ENCODE measurements around the gene CHRNA3. TPM values are rescaled to one million over a fixed set of nuclear protein-coding genes. Genes with fewer than 3 reads are reported as not detected.

Gene CHRNA3
- total RNA-seq (2021; ENCODE audit: unreplicated experiment) (not detected), Bru-seq, nascent RNA (percentile 19 among the genes with signal in this experiment), BruChase-seq, experiment 1, labeled RNA remaining after a 6-hour chase (percentile 16 among the genes with signal in this experiment), BruChase-seq, experiment 2, labeled RNA remaining after a 2-hour chase (percentile 23 among the genes with signal in this experiment)
- polyA plus RNA-seq (2012) = 0.22 and 0.35 TPM in 2 replicates
- long read RNA-seq, partial matches to known transcripts = 0 of 1 reads
- long read RNA-seq, other reads (novel, unspliced or antisense) = 1 of 1 reads

GRCh38 chr15:78620527-78621421 is at the start of gene CHRNA3:
Gene CHRNA3 (minus strand): TSS chr15:78620996. CDS start chr15:78620794, 202 bp downstream.
- no peak for ATAC-seq
- no peak within 1 kb of the TSS for H2AFZ ChIP-seq (ENCODE audit: low read depth, low read length, poor library complexity, severe bottlenecking)
- no peaks in the 10 kb centered on the region for H3K79me2 ChIP-seq (ENCODE audit: insufficient read depth, low read length)
- intact Hi-C loops (cut with micrococcal nuclease) = no loop called here
- RAD21 ChIA-PET (ENCODE audit: low non-redundant PET in 1 of 2, low total read pairs in 2 of 2, uncharacterized antibody in 2 of 2, unreplicated experiment in 2 of 2) = no interaction called here
- H3K27ac ChIP-seq (ENCODE audit: low read depth, low read length) = no peak within 1 kb of the TSS; the same call in 1 of the 2 replicates
- BruUV-seq (replicated peaks) = no TSS peak
- DNase-seq (ENCODE audit: low read depth, low spot score) = no peak
- no peak within 1 kb of the TSS for H3K9ac ChIP-seq (ENCODE audit: low read length)
- H3K9me2 ChIP-seq (ENCODE audit: insufficient read depth) = no peaks in the 10 kb centered on the region
- no peak for TF ChIP-seq ZFX (IDR thresholded peaks at IDR 0.05)
- TF ChIP-seq EZH2phosphoT487 (IDR thresholded peaks at IDR 0.05; ENCODE audit: borderline replicate concordance) = no peak
- no peak for TF ChIP-seq EGR1 (IDR thresholded peaks at IDR 0.05; ENCODE audit: low read depth)
- no peak for TF ChIP-seq POLR2AphosphoS5 (IDR thresholded peaks at IDR 0.05; ENCODE audit: low read depth, low read length)
- no peak for TF ChIP-seq SP1 (IDR thresholded peaks at IDR 0.05; ENCODE audit: low read depth)
- no peaks in the 10 kb centered on the region for H3K27me3 ChIP-seq (ENCODE audit: insufficient read depth, low read length)
- no peak within 1 kb of the TSS for H3K4me3 ChIP-seq (replicated peaks in 1 of 2; ENCODE audit: low read depth in 1 of 2, low read length in 2 of 2)
- POLR2A ChIA-PET = no interaction called here
- no peaks in the 10 kb centered on the region for H4K20me1 ChIP-seq (ENCODE audit: insufficient read depth)
- no peaks in the 10 kb centered on the region for H3K36me3 ChIP-seq (ENCODE audit: control insufficient read depth in 1 of 2, insufficient read depth in 2 of 2, low read length in 2 of 2)
- H3K4me1 ChIP-seq (ENCODE audit: control insufficient read depth in 1 of 2, insufficient read depth in 2 of 2, low read length in 2 of 2) = peaks cover 0 to 4% of the 10 kb centered on the region in 2 experiments; a peak in 1 of 4 replicates
- no peaks in the 10 kb centered on the region for H3K9me3 ChIP-seq (ENCODE audit: control insufficient read depth in 1 of 2, insufficient read depth in 1 of 2, low read depth in 1 of 2, low read length in 2 of 2)
- CTCF ChIA-PET = no interaction called here
- no peak within 1 kb of the TSS for H3K4me2 ChIP-seq (ENCODE audit: low read length)

- Histone ChIP-seq H3K79me2 (ENCODE audit: insufficient read depth, low read length) (no peaks in the 10 kb centered on the region), H3K4me1 (ENCODE audit: control insufficient read depth in 1 of 2, insufficient read depth in 2 of 2, low read length in 2 of 2) (no peaks in the 10 kb centered on the region), H3K27me3 (ENCODE audit: insufficient read depth, low read length) (no peaks in the 10 kb centered on the region), H3K9me3 (ENCODE audit: control insufficient read depth in 1 of 2, insufficient read depth in 1 of 2, low read depth in 1 of 2, low read length in 2 of 2) (no peaks in the 10 kb centered on the region), H2AFZ (ENCODE audit: low read depth, low read length, poor library complexity, severe bottlenecking) (no peak overlapping the region), H3K36me3 (ENCODE audit: control insufficient read depth in 1 of 2, insufficient read depth in 2 of 2, low read length in 2 of 2) (no peaks in the 10 kb centered on the region), H3K4me2 (ENCODE audit: low read length) (no peak overlapping the region), H3K9ac (ENCODE audit: low read length) (no peak overlapping the region), H3K4me3 (replicated peaks in 1 of 2; ENCODE audit: low read depth in 1 of 2, low read length in 2 of 2) (no peak overlapping the region), H3K9me2 (ENCODE audit: insufficient read depth) (no peaks in the 10 kb centered on the region), H3K27ac (ENCODE audit: low read depth, low read length) (no peak overlapping the region), H4K20me1 (ENCODE audit: insufficient read depth) (no peaks in the 10 kb centered on the region)
- ChIA-PET POLR2A (no interaction called here), RAD21 (ENCODE audit: low non-redundant PET in 1 of 2, low total read pairs in 2 of 2, uncharacterized antibody in 2 of 2, unreplicated experiment in 2 of 2) (no interaction called here), CTCF (no interaction called here)
- intact Hi-C loops (cut with micrococcal nuclease) = no loop called here
- BruUV-seq (replicated peaks) = no TSS peak
- TF ChIP-seq EZH2 (IDR thresholded peaks at IDR 0.05) (no peak), CTCF (IDR thresholded peaks at IDR 0.05 in 2 of 3, conservative IDR thresholded peaks at IDR 0.05 in 1 of 3; ENCODE audit: borderline replicate concordance in 1 of 3, insufficient read depth in 1 of 3, low read depth in 2 of 3, low read length in 2 of 3) (no peak), ELF1 (IDR thresholded peaks at IDR 0.05; ENCODE audit: borderline replicate concordance, low read depth) (no peak), CEBPB (IDR thresholded peaks at IDR 0.05; ENCODE audit: low read depth) (no peak), SIN3A (IDR thresholded peaks at IDR 0.05; ENCODE audit: low read depth) (no peak), SRF (IDR thresholded peaks at IDR 0.05; ENCODE audit: low read depth) (no peak), CBX3 (IDR thresholded peaks at IDR 0.05; ENCODE audit: low read depth) (no peak), FOSL1 (IDR thresholded peaks at IDR 0.05; ENCODE audit: low read depth) (no peak), RAD21 (IDR thresholded peaks at IDR 0.05; ENCODE audit: low read depth) (no peak), POLR2AphosphoS5 (IDR thresholded peaks at IDR 0.05; ENCODE audit: low read depth, low read length) (no peak), TCF7L2 (IDR thresholded peaks at IDR 0.05; ENCODE audit: borderline replicate concordance, extremely low read depth, insufficient read depth, insufficient read length) (no peak), YY1 (IDR thresholded peaks at IDR 0.05; ENCODE audit: extremely low read depth, insufficient replicate concordance, low read depth, low read length) (no peak)
- no peak for ATAC-seq
- no peak for DNase-seq (ENCODE audit: low read depth, low spot score)
Measured at GRCh38 chr15:78668987-78669386, 48.2 kb upstream of the CHRNA3 start.

Measured in HCT116 (cell line).